ENCODE results near the gene PDS5A.
"Not testable (repeated sequence)": the region's sequence is repeated elsewhere in the genome, so short reads cannot be mapped to it uniquely, and the experiment has no call there.

DNA sequence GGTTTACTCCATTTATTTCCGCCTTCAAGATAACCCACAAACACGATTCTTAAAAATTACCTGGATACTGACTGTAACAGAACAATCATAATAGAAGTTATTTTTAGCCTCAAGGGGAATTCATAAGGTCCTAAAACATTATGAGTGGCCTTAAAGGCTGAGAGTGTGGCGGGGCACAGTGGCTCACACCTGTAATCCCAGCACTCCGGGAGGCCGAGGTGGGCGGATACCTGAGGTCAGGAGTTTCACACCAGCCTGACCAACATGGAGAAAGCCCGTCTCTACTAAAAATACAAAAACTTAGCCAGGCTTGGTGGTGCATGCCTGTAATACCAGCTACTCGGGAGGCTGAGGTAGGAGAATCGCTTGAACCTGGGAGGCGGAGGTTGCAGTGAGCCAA is 33.5 kb downstream of the PDS5A start:
- TF ChIP-seq, protein P1, sequence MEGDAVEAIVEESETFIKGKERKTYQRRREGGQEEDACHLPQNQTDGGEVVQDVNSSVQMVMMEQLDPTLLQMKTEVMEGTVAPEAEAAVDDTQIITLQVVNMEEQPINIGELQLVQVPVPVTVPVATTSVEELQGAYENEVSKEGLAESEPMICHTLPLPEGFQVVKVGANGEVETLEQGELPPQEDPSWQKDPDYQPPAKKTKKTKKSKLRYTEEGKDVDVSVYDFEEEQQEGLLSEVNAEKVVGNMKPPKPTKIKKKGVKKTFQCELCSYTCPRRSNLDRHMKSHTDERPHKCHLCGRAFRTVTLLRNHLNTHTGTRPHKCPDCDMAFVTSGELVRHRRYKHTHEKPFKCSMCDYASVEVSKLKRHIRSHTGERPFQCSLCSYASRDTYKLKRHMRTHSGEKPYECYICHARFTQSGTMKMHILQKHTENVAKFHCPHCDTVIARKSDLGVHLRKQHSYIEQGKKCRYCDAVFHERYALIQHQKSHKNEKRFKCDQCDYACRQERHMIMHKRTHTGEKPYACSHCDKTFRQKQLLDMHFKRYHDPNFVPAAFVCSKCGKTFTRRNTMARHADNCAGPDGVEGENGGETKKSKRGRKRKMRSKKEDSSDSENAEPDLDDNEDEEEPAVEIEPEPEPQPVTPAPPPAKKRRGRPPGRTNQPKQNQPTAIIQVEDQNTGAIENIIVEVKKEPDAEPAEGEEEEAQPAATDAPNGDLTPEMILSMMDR (IDR thresholded peaks at IDR 0.05 in 8 of 11, conservative IDR thresholded peaks at IDR 0.05 in 3 of 11) = not testable (repeated sequence)
- TF ChIP-seq POLR2AphosphoS5, POLR2A (IDR thresholded peaks at IDR 0.05): not testable (repeated sequence)
